Stimulated activated CD4-positive, alpha-beta T cell treated with anti-CD3 and anti-CD28 coated beads, TNF-alpha, amount 100 ng/mL, for 48 hours (primary cell): Measurements from ENCODE around the gene MYH15.

Experiments
- DNase-seq, 3 donors: peaks; one replicate each; pipeline ENCODE4 v3.0.0-alpha.2; 2020; ENCODE audit warnings: low read depth in 3 of 3

MYH15 gene

GRCh38 chr3:108415661-108416060 is 94.7 kb downstream of the MYH15 start:
- DNase-seq = no peak

DNA sequence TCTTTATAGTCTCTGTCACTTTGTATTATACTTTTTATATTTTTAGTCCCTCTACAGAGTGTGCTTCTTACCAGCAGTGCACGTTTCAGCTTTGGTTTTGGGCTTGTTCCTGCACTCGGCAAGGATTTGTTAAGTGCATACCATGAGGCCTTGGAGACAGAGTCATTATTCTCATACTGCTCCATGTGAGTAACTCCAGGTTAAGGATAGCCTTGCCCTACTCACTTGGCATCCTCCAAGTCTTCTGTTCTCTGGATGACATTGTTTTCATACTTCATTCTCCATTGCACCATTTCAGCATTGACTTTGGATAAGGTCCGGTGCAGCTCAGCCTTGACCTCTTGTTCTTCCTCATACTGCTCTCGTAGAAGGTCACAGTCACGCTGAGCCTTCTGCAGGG is 96.4 kb downstream of the MYH15 start:
- no peak for DNase-seq

DNA sequence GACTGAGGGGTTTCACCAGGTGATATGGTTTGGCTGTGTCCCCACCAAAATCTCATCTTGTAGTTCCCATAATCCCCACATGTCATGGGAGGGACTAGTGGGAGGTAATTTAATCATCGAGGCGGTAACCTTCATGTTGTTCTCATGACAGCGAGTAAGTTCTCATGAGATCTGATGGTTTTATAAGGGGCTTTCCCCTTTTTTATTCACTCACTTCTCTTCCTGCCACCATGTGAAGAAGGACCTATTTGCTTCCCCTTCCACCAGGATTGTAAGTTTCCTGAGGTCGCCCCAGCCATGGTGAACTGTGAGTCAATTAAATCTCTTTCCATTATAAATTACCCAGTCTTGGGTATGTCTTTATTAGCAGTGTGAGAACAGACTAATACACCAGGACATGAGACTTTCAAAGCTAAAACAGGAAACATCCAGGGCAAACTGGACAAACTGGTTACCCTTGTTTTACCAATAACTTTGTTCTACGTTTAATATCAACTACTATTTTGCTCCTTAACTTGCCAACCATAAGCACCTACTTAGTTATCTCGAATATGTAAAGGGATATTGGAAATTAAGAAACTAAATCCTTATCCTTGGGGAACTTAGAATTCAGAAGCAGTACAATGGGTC is 98.2 kb downstream of the MYH15 start:
- no peak for DNase-seq

DNA sequence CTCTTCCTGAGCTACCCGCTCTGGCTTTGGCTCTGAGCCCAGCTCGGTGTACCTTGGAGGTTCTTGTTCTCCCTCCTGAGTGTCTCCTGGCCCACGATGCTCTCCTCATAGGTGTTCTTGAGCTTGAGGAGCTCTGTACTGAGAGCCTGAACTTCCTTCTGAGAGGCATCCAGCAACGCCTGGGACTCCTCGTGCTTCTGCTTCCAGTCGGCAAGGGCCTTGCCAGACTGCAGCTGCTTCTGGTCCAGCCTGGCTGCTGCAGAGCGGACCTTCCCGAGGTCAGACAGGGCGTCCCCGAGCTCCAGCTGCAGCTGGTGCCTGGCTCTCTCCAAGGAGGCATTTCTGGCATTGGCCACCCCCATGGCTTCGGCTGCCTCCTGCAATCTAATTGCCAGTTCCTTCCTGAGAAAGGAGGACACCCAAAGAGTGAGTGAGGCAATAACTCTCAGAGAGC is 99.8 kb downstream of the MYH15 start:
- no peak for DNase-seq

DNA sequence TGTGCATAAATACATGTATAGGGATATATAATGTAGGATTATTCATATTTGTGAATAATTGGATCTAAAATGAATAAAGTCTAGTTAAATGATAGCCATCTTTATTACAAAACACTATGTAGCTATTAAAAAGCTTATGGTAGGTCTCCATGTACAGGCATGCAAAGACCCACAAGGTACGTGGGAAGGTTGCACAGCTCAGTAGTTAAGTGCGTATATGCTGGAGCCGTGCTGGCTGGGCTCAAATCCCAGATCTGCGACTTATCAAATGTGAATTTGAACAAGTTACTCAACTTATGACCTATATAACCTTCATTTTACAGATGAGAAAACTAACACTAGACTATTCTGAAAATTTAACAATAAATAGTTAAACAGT is 100.6 kb downstream of the MYH15 start:
- DNase-seq = no peak

GRCh38 chr3:108408883-108409799 is 101.3 kb downstream of the MYH15 start:
- no peak for DNase-seq

DNA sequence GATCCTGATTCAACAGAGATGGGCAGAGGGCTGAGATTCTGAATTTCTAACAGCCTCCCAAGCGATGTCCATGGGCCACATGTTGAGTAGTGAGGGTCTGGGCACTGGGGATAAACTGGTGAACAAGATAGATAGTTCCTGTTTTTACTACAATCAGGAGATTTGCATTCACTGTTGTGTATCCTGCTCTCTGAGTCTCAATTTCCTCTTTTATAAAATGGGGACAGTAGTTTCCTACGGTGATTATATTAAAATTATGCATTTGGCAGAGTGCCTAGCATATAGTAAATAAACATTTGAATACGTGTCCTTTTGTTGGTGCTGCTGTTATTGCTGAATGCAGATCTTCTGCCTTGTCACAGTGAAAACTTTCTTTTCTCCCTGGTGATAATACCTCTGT is 102.5 kb downstream of the MYH15 start:
- no peak for DNase-seq

DNA sequence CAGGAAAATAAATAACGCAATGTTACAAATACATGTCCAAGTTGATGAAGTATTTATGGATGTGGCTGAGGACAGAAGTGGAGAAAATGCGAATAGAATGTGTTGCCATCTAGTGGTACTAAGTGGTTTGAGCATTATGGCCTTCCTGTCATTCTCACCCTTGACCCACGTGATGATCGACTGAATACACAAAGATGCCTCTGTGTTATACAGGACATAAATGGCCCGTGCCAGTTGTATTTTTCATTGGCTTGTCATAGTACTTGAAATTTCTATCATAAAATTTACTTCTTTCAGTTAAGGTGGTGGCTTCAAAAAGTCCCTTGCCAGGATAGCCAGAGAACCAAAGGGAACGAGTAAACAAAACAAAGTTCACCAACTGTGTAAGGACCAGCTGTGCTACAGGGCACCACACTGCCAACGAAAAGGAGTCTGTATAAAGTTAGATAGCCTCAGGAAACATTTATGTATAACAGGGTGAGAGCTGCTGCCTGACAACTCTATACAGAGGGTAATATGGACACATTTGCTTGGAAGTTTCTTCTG is 103.7 kb downstream of the MYH15 start:
- DNase-seq = no peak

- DNase-seq = no peak
Observed at GRCh38 chr3:108406063-108406660, 104.2 kb downstream of the MYH15 start.

DNA sequence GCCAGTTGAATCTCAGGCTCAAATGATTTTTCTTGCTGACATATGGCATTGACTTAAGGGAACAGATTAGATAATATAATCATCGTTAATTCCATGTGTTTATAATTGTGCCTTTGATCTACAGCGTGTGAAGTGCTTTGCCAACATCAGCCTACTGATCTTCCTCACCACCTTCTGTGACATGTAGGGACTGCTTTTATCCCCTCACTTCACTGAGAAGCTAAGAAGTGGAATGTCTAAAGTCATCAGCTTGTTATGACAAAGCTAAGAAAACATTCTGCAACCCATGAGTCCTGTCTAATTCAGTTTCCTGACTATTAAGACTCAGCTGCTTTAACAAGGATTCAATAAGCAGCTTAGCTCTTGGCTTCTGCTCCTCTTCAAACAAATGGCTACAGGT is 106.0 kb downstream of the MYH15 start:
- no peak for DNase-seq

DNA sequence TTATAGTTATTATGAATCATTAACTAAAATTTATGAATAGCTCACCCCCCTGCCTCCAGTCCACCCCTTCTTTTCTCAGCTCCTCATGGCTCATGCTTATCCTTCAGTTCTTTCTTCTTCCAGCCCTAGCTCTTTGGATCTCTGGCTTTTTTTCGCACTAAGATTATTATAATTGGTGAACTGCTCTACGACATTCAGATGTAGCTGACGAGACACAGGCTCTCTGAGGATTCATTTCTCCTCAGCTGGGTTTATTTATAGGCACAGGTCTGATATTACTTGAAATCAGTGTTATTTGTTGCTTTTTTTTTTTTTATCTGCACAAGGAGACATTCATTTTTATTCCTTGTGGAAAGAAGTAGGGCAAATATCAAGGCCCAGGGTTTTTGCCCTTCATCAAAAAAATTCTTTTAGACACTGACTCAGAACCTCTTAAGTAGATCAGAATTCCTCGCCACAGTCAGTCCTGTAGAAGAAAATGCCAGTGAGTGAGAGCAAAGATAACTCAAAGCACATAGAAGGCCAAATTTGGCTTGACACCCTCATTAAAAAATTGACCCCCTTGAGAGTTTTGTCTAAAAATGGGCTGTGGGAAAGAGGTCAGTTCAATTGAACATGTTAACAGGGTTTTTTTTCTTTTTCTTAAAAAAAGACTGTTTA is 106.6 kb downstream of the MYH15 start:
- DNase-seq = no peak

- DNase-seq = no peak
Observed at GRCh38 chr3:108403198-108403597, 107.2 kb downstream of the MYH15 start.

- DNase-seq = no peak
Observed at GRCh38 chr3:108401836-108402235, 108.6 kb downstream of the MYH15 start.

DNA sequence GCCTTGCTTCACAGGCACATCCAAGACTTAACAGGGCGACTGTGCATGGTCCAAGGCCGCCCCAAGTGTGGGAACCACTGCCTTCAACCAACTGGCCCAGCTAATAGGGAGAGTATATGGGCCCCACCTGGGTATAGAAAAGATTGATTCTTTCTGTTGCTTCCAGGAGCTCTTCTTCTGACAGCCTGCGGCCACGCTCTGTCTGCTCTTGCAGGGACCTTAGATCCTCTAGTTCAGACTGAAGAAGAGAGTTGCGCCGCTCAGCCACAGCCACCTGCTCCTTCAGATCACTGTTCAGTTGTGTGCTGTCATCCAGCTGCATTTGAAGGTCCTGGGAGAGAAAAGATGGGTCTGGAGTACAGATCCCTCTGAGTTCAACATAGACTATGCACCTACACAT is 111.9 kb downstream of the MYH15 start:
- no peak for DNase-seq

- DNase-seq = no peak
Observed at GRCh38 chr3:108396336-108396735, 114.1 kb downstream of the MYH15 start.

DNA sequence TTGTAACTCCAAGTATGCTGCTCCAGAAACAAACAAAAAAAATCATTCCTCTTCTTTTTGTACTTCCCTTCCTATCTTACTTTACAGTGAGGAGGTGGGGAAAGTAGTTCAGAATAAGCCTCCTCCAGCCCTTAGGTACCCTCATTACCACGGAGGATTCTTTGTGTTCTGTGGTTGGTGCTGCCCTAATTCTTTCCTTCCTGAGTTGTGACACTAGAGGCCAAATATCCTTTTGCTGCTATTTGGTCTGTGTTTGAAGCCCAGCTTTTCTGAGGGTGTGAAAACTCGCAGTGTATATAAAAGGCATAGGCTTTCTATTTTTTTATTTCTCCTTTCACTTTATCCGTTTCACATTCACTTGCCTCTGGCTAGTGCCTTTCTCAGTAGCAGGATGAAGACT is 115.8 kb downstream of the MYH15 start:
- no peak for DNase-seq

- no peak for DNase-seq
Observed at GRCh38 chr3:108394016-108394415, 116.4 kb downstream of the MYH15 start.

GRCh38 chr3:108393128-108393900 is 117.1 kb downstream of the MYH15 start:
- DNase-seq = no peak

GRCh38 chr3:108391917-108392593 is 118.3 kb downstream of the MYH15 start:
- DNase-seq = no peak

DNA sequence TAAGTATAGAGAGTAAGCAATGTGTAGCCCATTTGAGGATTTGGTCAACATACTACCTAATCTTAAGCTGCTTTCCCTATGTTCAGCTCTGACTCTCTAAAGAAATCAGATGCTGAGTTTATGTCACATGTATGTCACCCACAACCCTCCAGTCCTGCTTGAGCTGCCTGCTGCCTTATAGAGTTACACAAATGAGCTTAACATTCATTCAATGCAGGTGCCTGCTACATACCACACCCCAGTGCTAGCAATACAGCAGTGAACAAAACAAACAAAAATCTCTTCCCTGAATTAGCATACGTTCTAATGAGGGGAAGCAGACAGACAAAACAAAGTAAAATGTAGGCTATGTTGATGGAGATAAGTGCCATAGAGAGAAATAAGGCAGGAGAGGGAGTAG is 121.0 kb downstream of the MYH15 start:
- DNase-seq = no peak
